Measurements from ENCODE around the gene SDCBP2. TPM values are rescaled to one million over a fixed set of nuclear protein-coding genes. Genes with fewer than 3 reads are reported as not detected.

SDCBP2 gene
- total and polyA plus RNA-seq, 4 donors, result 1.9 to 6.1 (median 4.7) TPM

- TF ChIP-seq REST (IDR thresholded peaks at IDR 0.05) (no peak), ZBTB33 (IDR thresholded peaks at IDR 0.05) (no peak)
These were observed 47.1 kb upstream of the SDCBP2 start (continued) for GRCh38 chr20:1376007-1376406.

- DNase-seq (ENCODE audit: low spot score), result no peak
- H3K9me3 ChIP-seq (ENCODE audit: control insufficient read depth in 4 of 4, low read length in 3 of 4), result no peaks in the 10 kb centered on the region
- peaks cover 3 to 12% (median 8%) of the 10 kb centered on the region in 4 donors for H3K36me3 ChIP-seq (ENCODE audit: control insufficient read depth in 4 of 4, insufficient read depth in 3 of 4, low read depth in 1 of 4, low read length in 3 of 4)
- H3K27ac ChIP-seq (ENCODE audit: low read depth in 1 of 2, low read length in 2 of 2), result no peak overlapping the region
- 64% methylated on average over 8 of the region's 8 CpGs for WGBS
- H3K4me3 ChIP-seq (ENCODE audit: low read depth in 1 of 3, low read length in 3 of 3), result no peak overlapping the region
- H3K4me1 ChIP-seq (ENCODE audit: control insufficient read depth in 4 of 4, insufficient read depth in 4 of 4, low read length in 3 of 4), result peaks cover 4 to 43% (median 21%) of the 10 kb centered on the region in 4 donors
- H3K9ac ChIP-seq (ENCODE audit: low read depth in 1 of 2, low read length in 2 of 2), result no peak overlapping the region
- TF ChIP-seq RXRA (IDR thresholded peaks at IDR 0.05) (no peak), JUND (IDR thresholded peaks at IDR 0.05) (no peak), RAD21 (IDR thresholded peaks at IDR 0.05) (no peak), NR2F2 (IDR thresholded peaks at IDR 0.05) (no peak), MAX (IDR thresholded peaks at IDR 0.05) (no peak), FOXA2 (IDR thresholded peaks at IDR 0.05) (no peak), HNF4A (conservative IDR thresholded peaks at IDR 0.05) (no peak), ATF3 (IDR thresholded peaks at IDR 0.05) (no peak), FOXA1 (IDR thresholded peaks at IDR 0.05) (no peak), TAF1 (conservative IDR thresholded peaks at IDR 0.05) (no peak), YY1 (IDR thresholded peaks at IDR 0.05) (no peak), CTCF (IDR thresholded peaks at IDR 0.05; ENCODE audit: low read depth, low read length, missing input control) (no peak), SP1 (IDR thresholded peaks at IDR 0.05) (no peak), HNF4G (IDR thresholded peaks at IDR 0.05) (no peak)
- H3K27me3 ChIP-seq (ENCODE audit: control insufficient read depth in 4 of 4, insufficient read depth in 4 of 4, low read length in 3 of 4), result no peaks in the 10 kb centered on the region
These were observed 46.6 kb upstream of the SDCBP2 start for GRCh38 chr20:1375515-1375914.
